Measurements from ENCODE around the gene CLN6.
A peak's percentile ranks its signal among the peaks of the same experiment; 100 is the strongest.
"Not testable (repeated sequence)": the region's sequence is repeated elsewhere in the genome, so short reads cannot be mapped to it uniquely, and the experiment has no call there.

Gene CLN6

GRCh38 chr15:68231102-68231818, 1.7 kb upstream of the CLN6 start:
- Histone ChIP-seq H3K4me3 (ENCODE audit: low read length) (no peak overlapping the region), H3K9ac (ENCODE audit: low read depth, low read length) (no peak overlapping the region), H3K9me3 (ENCODE audit: insufficient read depth, low read depth, low read length) (no peaks in the 10 kb centered on the region), H3K4me1 (ENCODE audit: insufficient read depth, low read length) (0 out of 2 replicates have a peak, but pooled peaks cover 3% of the 10 kb centered on the region), H3K27ac (ENCODE audit: low read depth, low read length) (no peak overlapping the region), H3K27me3 (ENCODE audit: insufficient read depth, low read length) (no peaks in the 10 kb centered on the region), H3K36me3 (ENCODE audit: insufficient read depth, low read length) (no peaks in the 10 kb centered on the region)
- WGBS, result 84% methylated on average over 9 of the region's 9 CpGs

- Histone ChIP-seq H3K9me3 (ENCODE audit: insufficient read depth, low read depth, low read length) (no peaks in the 10 kb centered on the region), H3K36me3 (ENCODE audit: insufficient read depth, low read length) (no peaks in the 10 kb centered on the region), H3K9ac (ENCODE audit: low read depth, low read length) (peak overlapping the region; percentile 64), H3K4me3 (ENCODE audit: low read length) (peak overlapping the region; percentile 86), H3K4me1 (ENCODE audit: insufficient read depth, low read length) (0 out of 2 replicates have a peak, but pooled peaks cover 3% of the 10 kb centered on the region), H3K27me3 (ENCODE audit: insufficient read depth, low read length) (no peaks in the 10 kb centered on the region), H3K27ac (ENCODE audit: low read depth, low read length) (no peak overlapping the region)
- WGBS, result 69% methylated on average over 20 of the region's 20 CpGs
Observed at GRCh38 chr15:68230157-68231100, 901 bp upstream of the CLN6 start.

GRCh38 chr15:68228971-68229385, 550 bp downstream of the CLN6 start:
- Histone ChIP-seq H3K4me1 (ENCODE audit: insufficient read depth, low read length) (no peaks in the 10 kb centered on the region), H3K9me3 (ENCODE audit: insufficient read depth, low read depth, low read length) (no peaks in the 10 kb centered on the region), H3K27me3 (ENCODE audit: insufficient read depth, low read length) (no peaks in the 10 kb centered on the region), H3K36me3 (ENCODE audit: insufficient read depth, low read length) (peaks cover 3% of the 10 kb centered on the region; the same call in 1 of the 2 replicates), H3K27ac (ENCODE audit: low read depth, low read length) (peak overlapping the region; percentile 91), H3K9ac (ENCODE audit: low read depth, low read length) (peak overlapping the region; percentile 97), H3K4me3 (ENCODE audit: low read length) (peak overlapping the region; percentile 86)
- under 1% methylated on average over 39 of the region's 39 CpGs for WGBS

- peak overlapping the region; percentile 86 for H3K4me3 ChIP-seq (ENCODE audit: low read length)
- H3K9ac ChIP-seq (ENCODE audit: low read depth, low read length), result peak overlapping the region; percentile 97
- H3K36me3 ChIP-seq (ENCODE audit: insufficient read depth, low read length), result peaks cover 4% of the 10 kb centered on the region; the same call in 1 of the 2 replicates
- H3K9me3 ChIP-seq (ENCODE audit: insufficient read depth, low read depth, low read length), result peaks cover 2% of the 10 kb centered on the region
- H3K4me1 ChIP-seq (ENCODE audit: insufficient read depth, low read length), result no peaks in the 10 kb centered on the region
- no peaks in the 10 kb centered on the region for H3K27me3 ChIP-seq (ENCODE audit: insufficient read depth, low read length)
- WGBS, result 37% methylated on average over 25 of the region's 25 CpGs
- H3K27ac ChIP-seq (ENCODE audit: low read depth, low read length), result no peak overlapping the region; the same call in 1 of the 2 replicates
Observed at GRCh38 chr15:68228143-68228970, 1.2 kb downstream of the CLN6 start.

GRCh38 chr15:68227643-68228142, 1.8 kb downstream of the CLN6 start:
- no peaks in the 10 kb centered on the region for H3K4me1 ChIP-seq (ENCODE audit: insufficient read depth, low read length)
- 86% methylated on average over 9 of the region's 9 CpGs for WGBS
- no peak overlapping the region for H3K27ac ChIP-seq (ENCODE audit: low read depth, low read length)
- H3K4me3 ChIP-seq (ENCODE audit: low read length), result peak overlapping the region; percentile 86
- H3K9ac ChIP-seq (ENCODE audit: low read depth, low read length), result no peak overlapping the region
- no peaks in the 10 kb centered on the region for H3K27me3 ChIP-seq (ENCODE audit: insufficient read depth, low read length)
- H3K9me3 ChIP-seq (ENCODE audit: insufficient read depth, low read depth, low read length), result peaks cover 6% of the 10 kb centered on the region
- H3K36me3 ChIP-seq (ENCODE audit: insufficient read depth, low read length), result peaks cover 8% of the 10 kb centered on the region; the same call in 1 of the 2 replicates

- not testable (repeated sequence) for H3K27ac ChIP-seq (ENCODE audit: low read depth, low read length); H3K9ac ChIP-seq (ENCODE audit: low read depth, low read length); H3K4me3 ChIP-seq (ENCODE audit: low read length); H3K9me3 ChIP-seq (ENCODE audit: insufficient read depth, low read depth, low read length); H3K4me1 ChIP-seq (ENCODE audit: insufficient read depth, low read length); H3K36me3 ChIP-seq (ENCODE audit: insufficient read depth, low read length); H3K27me3 ChIP-seq (ENCODE audit: insufficient read depth, low read length)
- WGBS, result over 99% methylated on average over 4 of the region's 4 CpGs
Observed at GRCh38 chr15:68225442-68225841, 4.1 kb downstream of the CLN6 start.

- H3K36me3 ChIP-seq (ENCODE audit: insufficient read depth, low read length), result peaks cover 10% of the 10 kb centered on the region; the same call in 1 of the 2 replicates
- no peak overlapping the region for H3K4me3 ChIP-seq (ENCODE audit: low read length)
- no peak overlapping the region for H3K27ac ChIP-seq (ENCODE audit: low read depth, low read length)
Observed at GRCh38 chr15:68224546-68225250, 4.8 kb downstream of the CLN6 start.

GRCh38 chr15:68224108-68224507, 5.4 kb downstream of the CLN6 start:
- Histone ChIP-seq H3K4me1 (ENCODE audit: insufficient read depth, low read length) (no peaks in the 10 kb centered on the region), H3K36me3 (ENCODE audit: insufficient read depth, low read length) (peaks cover 12% of the 10 kb centered on the region), H3K27me3 (ENCODE audit: insufficient read depth, low read length) (no peaks in the 10 kb centered on the region), H3K4me3 (ENCODE audit: low read length) (no peak overlapping the region), H3K9me3 (ENCODE audit: insufficient read depth, low read depth, low read length) (peaks cover 6% of the 10 kb centered on the region), H3K9ac (ENCODE audit: low read depth, low read length) (no peak overlapping the region), H3K27ac (ENCODE audit: low read depth, low read length) (no peak overlapping the region)
- 83% methylated on average over 3 of the region's 3 CpGs for WGBS

More at GRCh38 chr15:68224546-68225250, 4.8 kb downstream of the CLN6 start:
- H3K4me1 ChIP-seq (ENCODE audit: insufficient read depth, low read length), result no peaks in the 10 kb centered on the region
- H3K9ac ChIP-seq (ENCODE audit: low read depth, low read length), result no peak overlapping the region
- 97% methylated on average over 3 of the region's 3 CpGs for WGBS
- no peaks in the 10 kb centered on the region for H3K27me3 ChIP-seq (ENCODE audit: insufficient read depth, low read length)
- peaks cover 6% of the 10 kb centered on the region for H3K9me3 ChIP-seq (ENCODE audit: insufficient read depth, low read depth, low read length)

- peaks cover 21% of the 10 kb centered on the region for H3K36me3 ChIP-seq (ENCODE audit: insufficient read depth, low read length)
- no peak overlapping the region for H3K9ac ChIP-seq (ENCODE audit: low read depth, low read length)
- no peak overlapping the region for H3K27ac ChIP-seq (ENCODE audit: low read depth, low read length)
- H3K9me3 ChIP-seq (ENCODE audit: insufficient read depth, low read depth, low read length), result peaks cover 6% of the 10 kb centered on the region
- no peaks in the 10 kb centered on the region for H3K27me3 ChIP-seq (ENCODE audit: insufficient read depth, low read length)
- no peak overlapping the region for H3K4me3 ChIP-seq (ENCODE audit: low read length)
- WGBS, result 97% methylated on average over 6 of the region's 6 CpGs
- no peaks in the 10 kb centered on the region for H3K4me1 ChIP-seq (ENCODE audit: insufficient read depth, low read length)
Observed at GRCh38 chr15:68223171-68223570, 6.4 kb downstream of the CLN6 start.

GRCh38 chr15:68222432-68222743, 7.1 kb downstream of the CLN6 start:
- not testable (repeated sequence) for H3K9ac ChIP-seq (ENCODE audit: low read depth, low read length); H3K4me1 ChIP-seq (ENCODE audit: insufficient read depth, low read length); H3K9me3 ChIP-seq (ENCODE audit: insufficient read depth, low read depth, low read length); H3K27ac ChIP-seq (ENCODE audit: low read depth, low read length); H3K4me3 ChIP-seq (ENCODE audit: low read length); H3K27me3 ChIP-seq (ENCODE audit: insufficient read depth, low read length)
- WGBS, result 93% methylated on average over 18 of the region's 18 CpGs
- H3K36me3 ChIP-seq (ENCODE audit: insufficient read depth, low read length), result peaks cover 29% of the 10 kb centered on the region
